HepG2 (cell line): ENCODE results near the gene UNC13D. TPM values are rescaled to one million over a fixed set of nuclear protein-coding genes. Genes with fewer than 3 reads are reported as not detected.

Experiments used
- ATAC-seq: fragments of 200-7000 bp; cut with Tn5 transposase; 3 replicates; pipeline ENCODE4 v1.9.1; 2020; ENCODE audit warnings: mild to moderate bottlenecking, moderate library complexity
- BruUV-seq: library from RNA; stranded (reverse); fragments of 400-500 nt; replicated peaks from 2 replicates; lab custom pipeline; 2021; lab: Mats Ljungman, UMichigan
- CTCF ChIA-PET: fragments of 300-600 bp; formaldehyde crosslinking; extraction: SDS; loops from one replicate; lab custom pipeline; 2021; ENCODE audit warnings: low total read pairs, inconsistent platforms, low intra/inter-chr PET ratio; lab: Yijun Ruan, JAX
- POLR2A ChIA-PET: fragments of 350-600 bp; sonication (Branson Sonifier 250); formaldehyde crosslinking; loops from one replicate; lab custom pipeline; 2020; ENCODE audit warnings: antibody characterized with exemption, inconsistent platforms; lab: Yijun Ruan, JAX
- DNase-seq: peaks from one replicate; pipeline ENCODE4 v3.0.0-alpha.2; 2015; ENCODE audit warnings: low spot score
- FAIRE-seq: peaks from 3 replicates; lab custom pipeline; 2011; peaks lifted over from hg19 to GRCh38; lab: Jason Lieb, UNC
- H2AFZ ChIP-seq: one replicate; pipeline ENCODE4 v1.6.1; 2011; ENCODE audit warnings: low read length, inconsistent platforms
- H3K27ac ChIP-seq: fragments of 300-600 bp; 3 replicates; pipeline ENCODE4 v1.8.0; 2011; ENCODE audit warnings: mixed run types, mild to moderate bottlenecking, mixed read lengths, low read length, inconsistent platforms; ENCODE audit not compliant: insufficient read depth; ENCODE audit errors: extremely low read length
- H3K27me3 ChIP-seq, 2 experiments: fragments of 200-600 bp in 1 of 2; 2 replicates in 1 of 2; 3 replicates in 1 of 2; pipeline versions ENCODE4 v1.6.0 to v1.8.0; 2011; ENCODE audit warnings: low read length in 2 of 2, mild to moderate bottlenecking in 2 of 2, moderate library complexity in 2 of 2, inconsistent platforms in 1 of 2; ENCODE audit not compliant: insufficient read depth in 2 of 2, control insufficient read depth in 1 of 2
- H3K36me3 ChIP-seq, 2 experiments: fragments of 200-600 bp in 1 of 2; replicated peaks in 1 of 2; 2 replicates in 1 of 2; 3 replicates in 1 of 2; pipeline versions ENCODE4 v1.5.1 to v1.8.0; 2011; ENCODE audit warnings: low read length in 2 of 2, inconsistent platforms in 1 of 2; ENCODE audit not compliant: insufficient read depth in 2 of 2, control insufficient read depth in 1 of 2
- H3K4me1 ChIP-seq: 2 replicates; pipeline ENCODE4 v1.5.1; 2012; ENCODE audit warnings: low read length, inconsistent platforms; ENCODE audit not compliant: insufficient read depth
- H3K4me2 ChIP-seq: 2 replicates; pipeline ENCODE4 v1.6.0; 2011; ENCODE audit warnings: low read depth, low read length, inconsistent platforms
- H3K4me3 ChIP-seq, 3 experiments: fragments of 200-600 bp in 1 of 3; sonication (generic), shearing (Covaris generic) in 1 of 3; replicated peaks in 1 of 3; 2 replicates each; pipeline ENCODE4 v1.5.1; 2011 to 2016; ENCODE audit warnings: low read length in 3 of 3, inconsistent platforms in 2 of 3, low read depth in 2 of 3, mild to moderate bottlenecking in 2 of 3, control low read depth in 1 of 3, mixed read lengths in 1 of 3; ENCODE audit not compliant: insufficient read depth in 1 of 3
- H3K79me2 ChIP-seq: one replicate; pipeline ENCODE4 v1.6.1; 2011; ENCODE audit warnings: low read length, inconsistent platforms; ENCODE audit not compliant: insufficient read depth
- H3K9ac ChIP-seq: 2 replicates; pipeline ENCODE4 v1.6.0; 2011; ENCODE audit warnings: mild to moderate bottlenecking, low read depth, low read length, inconsistent platforms; ENCODE audit not compliant: insufficient read depth
- H3K9me3 ChIP-seq: 2 replicates; pipeline ENCODE4 v1.5.1; 2012; ENCODE audit warnings: mild to moderate bottlenecking, low read length
- H4K20me1 ChIP-seq: 2 replicates; pipeline ENCODE4 v1.6.0; 2011; ENCODE audit warnings: inconsistent platforms, mild to moderate bottlenecking, low read length, moderate library complexity; ENCODE audit not compliant: insufficient read depth
- ATF5 ChIP-seq: sonication (generic); formaldehyde crosslinking; IDR thresholded peaks from 2 replicates; pipeline ENCODE4 v1.4.0; 2020; ENCODE audit warnings: mild to moderate bottlenecking, low read depth, missing genetic modification reagents
- CEBPB ChIP-seq: IDR thresholded peaks from 2 replicates; pipeline ENCODE4 v1.6.1; 2011; ENCODE audit warnings: low read depth, low read length, improper control_type of control experiment, borderline replicate concordance
- CEBPG ChIP-seq: IDR thresholded peaks from 2 replicates; pipeline ENCODE4 v1.6.1; 2016
- CENPX ChIP-seq: sonication (generic); formaldehyde crosslinking; IDR thresholded peaks from 2 replicates; pipeline ENCODE4 v1.9.0; 2021; ENCODE audit warnings: mild to moderate bottlenecking, missing genetic modification reagents, moderate library complexity
- DRAP1 ChIP-seq: IDR thresholded peaks from 2 replicates; pipeline ENCODE4 v1.6.1; 2016; ENCODE audit warnings: missing genetic modification reagents, missing compliant biosample characterization
- FOXA3 ChIP-seq: IDR thresholded peaks from 2 replicates; pipeline ENCODE4 v1.6.1; 2016; ENCODE audit warnings: missing genetic modification reagents, missing compliant biosample characterization
- FOXP1 ChIP-seq, 2 experiments: fragments of 450-650 bp in 1 of 2; IDR thresholded peaks; 2 replicates each; pipeline ENCODE4 v1.6.1; 2017 to 2018; ENCODE audit warnings: antibody characterized with exemption in 1 of 2
- GPN1 ChIP-seq: sonication (generic); formaldehyde crosslinking; IDR thresholded peaks from 2 replicates; pipeline ENCODE4 v1.5.1; 2020; ENCODE audit warnings: missing genetic modification reagents, borderline replicate concordance
- HCFC1 ChIP-seq: fragments of 150-350 bp; IDR thresholded peaks from 2 replicates; pipeline ENCODE4 v1.6.1; 2014; ENCODE audit warnings: low read depth, low read length
- HDAC2 ChIP-seq: sonication (generic); formaldehyde crosslinking; IDR thresholded peaks from 2 replicates; pipeline ENCODE4 v1.4.0; 2020; ENCODE audit warnings: missing genetic modification reagents
- HNF4A ChIP-seq: sonication (generic); formaldehyde crosslinking; IDR thresholded peaks from 2 replicates; pipeline ENCODE4 v1.4.0; 2020; ENCODE audit warnings: missing genetic modification reagents
- ONECUT2 ChIP-seq: sonication (generic); formaldehyde crosslinking; IDR thresholded peaks from 2 replicates; pipeline ENCODE4 v1.4.0; 2020; ENCODE audit warnings: missing genetic modification reagents
- PHF5A ChIP-seq: IDR thresholded peaks from one replicate; pipeline ENCODE4 v1.6.1; 2018; ENCODE audit warnings: low read depth, missing genetic modification reagents; ENCODE audit not compliant: unreplicated experiment
- RAD51 ChIP-seq: fragments of 450-650 bp; IDR thresholded peaks from 2 replicates; pipeline ENCODE4 v1.6.1; 2016; ENCODE audit warnings: borderline replicate concordance
- RBM22 ChIP-seq: fragments of 200-400 bp; formaldehyde crosslinking; optimal IDR thresholded peaks from 2 replicates; pipeline ENCODE3; 2017; ENCODE audit warnings: mild to moderate bottlenecking, low read length, moderate library complexity
- SAP130 ChIP-seq: IDR thresholded peaks from 2 replicates; pipeline ENCODE4 v1.6.1; 2016; ENCODE audit warnings: low read depth
- SOX6 ChIP-seq, 2 experiments: fragments of 450-650 bp in 1 of 2; sonication (generic) in 1 of 2; formaldehyde crosslinking in 1 of 2; IDR thresholded peaks; 2 replicates each; pipeline versions ENCODE4 v1.4.0 to v1.6.1; 2017 to 2020; ENCODE audit warnings: antibody characterized with exemption in 1 of 2, mild to moderate bottlenecking in 1 of 2, missing genetic modification reagents in 1 of 2
- ZBTB38 ChIP-seq: sonication (generic); formaldehyde crosslinking; IDR thresholded peaks from 2 replicates; pipeline ENCODE4 v1.5.1; 2020; ENCODE audit warnings: mild to moderate bottlenecking, missing genetic modification reagents
- ZKSCAN1 ChIP-seq: fragments of 150-350 bp; IDR thresholded peaks from 2 replicates; pipeline ENCODE4 v1.6.1; 2014; ENCODE audit warnings: low read length
- ZMYM3 ChIP-seq: sonication (generic); formaldehyde crosslinking; IDR thresholded peaks from 2 replicates; pipeline ENCODE4 v1.5.1; 2020; ENCODE audit warnings: mild to moderate bottlenecking, missing genetic modification reagents
- ZNF264 ChIP-seq: sonication (generic); formaldehyde crosslinking; IDR thresholded peaks from 2 replicates; pipeline ENCODE4 v1.4.0; 2020; ENCODE audit warnings: missing genetic modification reagents
- ZNF414 ChIP-seq: sonication (generic); formaldehyde crosslinking; IDR thresholded peaks from 2 replicates; pipeline ENCODE4 v1.5.0; 2020; ENCODE audit warnings: missing genetic modification reagents
- ZNF441 ChIP-seq: sonication (generic); formaldehyde crosslinking; IDR thresholded peaks from 2 replicates; pipeline ENCODE4 v1.7.0; 2021; ENCODE audit warnings: missing genetic modification reagents, borderline replicate concordance
- ZNF460 ChIP-seq: sonication (generic); formaldehyde crosslinking; IDR thresholded peaks from 2 replicates; pipeline ENCODE4 v1.5.1; 2020; ENCODE audit warnings: missing genetic modification reagents, mild to moderate bottlenecking, borderline replicate concordance
- ZNF510 ChIP-seq: sonication (generic); formaldehyde crosslinking; IDR thresholded peaks from 2 replicates; pipeline ENCODE4 v1.4.0; 2020; ENCODE audit warnings: low read depth, mild to moderate bottlenecking, missing genetic modification reagents
- WGBS: methylation state at CpG from one replicate; pipeline ENCODE4 v1.1.6; 2017; ENCODE audit warnings: low lambda C conversion rate; 5-methylcytosine and 5-hydroxymethylcytosine counted together
- in situ Hi-C: cut with HindIII; loops from 2 replicates; pipeline ENCODE4 v1.10.0; 2017; ENCODE audit warnings: low pct_unique_long_range_greater_than_20kb; ENCODE audit not compliant: extremely low pct_ligation_motif_present
- intact Hi-C: fragments of 100-400 bp; cut with micrococcal nuclease; formaldehyde crosslinking; loops from one replicate; pipeline ENCODE4 v1.10.0; 2022; ENCODE audit not compliant: unreplicated experiment
- polyA plus RNA-seq, 8 experiments: library from polyadenylated mRNA; depleted of rRNA in 3 of 8; stranded (reverse) in 7 of 8; unstranded in 1 of 8; fragments of >200 nt; fragmentation: Illumina TruSeq in 4 of 8; extraction: Trizol in 4 of 8; gene quantifications; 2 replicates each; pipeline versions ENCODE4 v1.2.1 to v1.2.3, GENCODE V29; 2011 to 2016; ENCODE audit warnings: low read depth in 4 of 8, missing spikeins in 1 of 8, mixed read lengths in 1 of 8; ENCODE audit not compliant: insufficient read depth in 1 of 8
- total RNA-seq, 5 experiments: library from RNA; depleted of rRNA; stranded (reverse); fragments of >200 nt; fragmentation: Illumina TruSeq; extraction: Trizol; gene quantifications; 2 replicates each; pipeline ENCODE4 v1.2.3, GENCODE V29; 2016; ENCODE audit warnings: low read depth in 1 of 5

UNC13D gene
- total and polyA plus RNA-seq, 2 of the 13 experiments (the other 11 are each of a cell fraction or from before 2014, with no cell fraction given): 29.7 to 42.7 TPM

GRCh38 chr17:75795820-75796607, 48.2 kb downstream of the UNC13D start:
- TSS peak; percentile 2 for BruUV-seq
- WGBS: 65% methylated on average over 8 of the region's 8 CpGs
- Histone ChIP-seq H3K27me3 (no peaks in the 10 kb centered on the region), H3K9ac (no peak overlapping the region), H3K4me2 (peak overlapping the region; percentile 14; the same call in 1 of the 2 replicates), H3K4me1 (peaks cover 18% of the 10 kb centered on the region), H3K36me3 (peaks cover 14 to 61% of the 10 kb centered on the region in 2 experiments), H3K4me3 (no peak overlapping the region), H3K79me2 (peaks cover 60% of the 10 kb centered on the region), H3K27ac (peak overlapping the region; percentile 47), H2AFZ (no peak overlapping the region), H3K9me3 (no peaks in the 10 kb centered on the region), H4K20me1 (0 out of 2 replicates have a peak, but pooled peaks cover 5% of the 10 kb centered on the region)
- in situ Hi-C loops (no loop called here), intact Hi-C loops (no loop called here)
- ATAC-seq (peak; percentile 54), DNase-seq (no peak), FAIRE-seq (peak; percentile 65)
- CTCF ChIA-PET: no interaction called here
- POLR2A ChIA-PET: interaction anchor here (0.9 to 4.8 kb wide), 7 partner anchors 11 to 81 kb away, joined by 3 to 52 read pairs (median 4); partner anchors contain the start of gene UNK
- no peak for TF ChIP-seq CENPX (CRISPR knock-in tag)
- TF ChIP-seq FOXP1 (IDR thresholded peaks at IDR 0.05): no peak
- no peak for TF ChIP-seq FOXP1 (CRISPR knock-in tag; IDR thresholded peaks at IDR 0.05)
- no peak for TF ChIP-seq ZKSCAN1
- peak; percentile 47; the same call in 1 of the 2 replicates for TF ChIP-seq ZNF264
- 0 out of 2 replicates have a peak, but pooled peaks have one; percentile 28 for TF ChIP-seq CEBPB
- peak; percentile 62 for TF ChIP-seq ZBTB38 (CRISPR knock-in tag)
- TF ChIP-seq FOXA3 (CRISPR knock-in tag): no peak; the same call in 1 of the 2 replicates
- TF ChIP-seq CEBPG (CRISPR knock-in tag): peak; percentile 48; the same call in 1 of the 2 replicates
- TF ChIP-seq ATF5 (CRISPR knock-in tag): no peak
- no peak for TF ChIP-seq ZNF414 (CRISPR knock-in tag)
- peak; percentile 73 for TF ChIP-seq ZMYM3 (CRISPR knock-in tag)
- peak; percentile 46 for TF ChIP-seq HNF4A (CRISPR knock-in tag)
- no peak for TF ChIP-seq GPN1 (CRISPR knock-in tag)
- TF ChIP-seq ZNF510: no peak
- no peak for TF ChIP-seq SOX6 (IDR thresholded peaks at IDR 0.05)
- peak; percentile 32; the same call in 1 of the 2 replicates for TF ChIP-seq SOX6 (CRISPR knock-in tag; IDR thresholded peaks at IDR 0.05)
- no peak for TF ChIP-seq ZNF441
- no peak for TF ChIP-seq PHF5A (CRISPR knock-in tag)
- TF ChIP-seq RAD51: no peak
- TF ChIP-seq ONECUT2 (CRISPR knock-in tag): no peak
- no peak for TF ChIP-seq DRAP1 (CRISPR knock-in tag)
- no peak for TF ChIP-seq HCFC1
- peak; percentile 96 for TF ChIP-seq ZNF460
- 0 out of 2 replicates have a peak, but pooled peaks have one; percentile 29 for TF ChIP-seq SAP130 (CRISPR knock-in tag)
- peak; percentile 69 for TF ChIP-seq RBM22
- 0 out of 2 replicates have a peak, but pooled peaks have one; percentile 43 for TF ChIP-seq HDAC2
